ENCODE results near the gene ABLIM2. TPM values are rescaled to one million over a fixed set of nuclear protein-coding genes. Genes with fewer than 3 reads are reported as not detected.

The ABLIM2 gene
- total RNA-seq, 1 experiment from 2014 or later = 2.7 TPM

DNA sequence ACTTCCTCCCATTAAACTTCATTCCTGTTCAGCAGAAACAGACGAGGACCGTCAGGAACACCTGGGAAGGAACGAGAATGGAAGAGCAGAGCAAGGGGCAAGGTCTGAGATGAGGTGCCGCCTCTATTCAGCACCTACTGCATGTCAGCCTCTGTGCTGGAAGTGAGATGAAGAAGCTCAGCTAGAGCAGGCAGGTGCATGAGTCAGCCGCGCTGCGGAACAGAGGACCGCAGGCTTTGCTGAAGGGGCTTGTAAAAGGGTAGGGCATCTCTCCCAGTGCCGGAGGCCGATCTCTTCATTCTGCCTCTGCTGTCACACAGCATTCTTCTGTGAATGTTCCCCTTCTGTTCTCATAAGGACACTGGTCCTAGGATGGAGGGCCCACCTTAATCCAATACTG is 6.1 kb upstream of the ABLIM2 start:
- TF ChIP-seq, protein P1, sequence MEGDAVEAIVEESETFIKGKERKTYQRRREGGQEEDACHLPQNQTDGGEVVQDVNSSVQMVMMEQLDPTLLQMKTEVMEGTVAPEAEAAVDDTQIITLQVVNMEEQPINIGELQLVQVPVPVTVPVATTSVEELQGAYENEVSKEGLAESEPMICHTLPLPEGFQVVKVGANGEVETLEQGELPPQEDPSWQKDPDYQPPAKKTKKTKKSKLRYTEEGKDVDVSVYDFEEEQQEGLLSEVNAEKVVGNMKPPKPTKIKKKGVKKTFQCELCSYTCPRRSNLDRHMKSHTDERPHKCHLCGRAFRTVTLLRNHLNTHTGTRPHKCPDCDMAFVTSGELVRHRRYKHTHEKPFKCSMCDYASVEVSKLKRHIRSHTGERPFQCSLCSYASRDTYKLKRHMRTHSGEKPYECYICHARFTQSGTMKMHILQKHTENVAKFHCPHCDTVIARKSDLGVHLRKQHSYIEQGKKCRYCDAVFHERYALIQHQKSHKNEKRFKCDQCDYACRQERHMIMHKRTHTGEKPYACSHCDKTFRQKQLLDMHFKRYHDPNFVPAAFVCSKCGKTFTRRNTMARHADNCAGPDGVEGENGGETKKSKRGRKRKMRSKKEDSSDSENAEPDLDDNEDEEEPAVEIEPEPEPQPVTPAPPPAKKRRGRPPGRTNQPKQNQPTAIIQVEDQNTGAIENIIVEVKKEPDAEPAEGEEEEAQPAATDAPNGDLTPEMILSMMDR (conservative IDR thresholded peaks at IDR 0.05; ENCODE audit: low read depth, low read length) = no peak
- TF ChIP-seq EZH2 (IDR thresholded peaks at IDR 0.05; ENCODE audit: borderline replicate concordance, low read depth, low read length, poor library complexity, severe bottlenecking) = no peak
- DNase-seq (ENCODE audit: low spot score) = no peak
- no peak overlapping the region for H3K4me3 ChIP-seq (ENCODE audit: low read depth, low read length, poor library complexity, severe bottlenecking)
- intact Hi-C loops (cut with micrococcal nuclease; ENCODE audit: unreplicated experiment) = no loop called here
- ChIA-PET CTCF (no interaction called here), POLR2A (ENCODE audit: low non-redundant PET) (no interaction called here)
- no peaks in the 10 kb centered on the region for H3K9me3 ChIP-seq (ENCODE audit: low read depth, low read length, poor library complexity, severe bottlenecking)
- no peaks in the 10 kb centered on the region for H3K36me3 ChIP-seq (ENCODE audit: insufficient read depth, low read length, poor library complexity, severe bottlenecking)
- H3K4me1 ChIP-seq (ENCODE audit: insufficient read depth, low read length, poor library complexity, severe bottlenecking) = peaks cover 3% of the 10 kb centered on the region
- no peaks in the 10 kb centered on the region for H3K27me3 ChIP-seq (replicated peaks; ENCODE audit: insufficient read depth, low read depth, low read length, poor library complexity)
- no TSS peak for BruUV-seq (replicated peaks)
- no peak overlapping the region for H3K27ac ChIP-seq (ENCODE audit: low read depth, low read length, poor library complexity, severe bottlenecking)

DNA sequence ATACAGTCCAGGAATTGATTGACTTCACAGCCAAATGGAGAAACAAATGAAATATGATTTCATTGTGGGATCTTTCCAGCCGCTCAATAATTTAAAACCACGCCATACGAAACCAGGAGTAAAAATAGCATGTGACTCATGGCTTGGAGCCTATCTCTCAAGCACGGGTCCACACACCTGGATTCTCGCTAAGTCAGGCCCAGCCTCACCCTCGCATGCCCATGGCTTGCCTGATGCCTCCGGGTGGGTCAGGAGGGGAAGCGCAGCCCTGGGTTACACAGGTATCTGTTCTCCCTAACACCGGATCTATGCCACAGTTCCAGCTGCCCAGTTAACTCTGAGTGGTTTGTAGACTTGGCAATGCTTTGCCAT is 5.6 kb upstream of the ABLIM2 start:
- Histone ChIP-seq H3K36me3 (ENCODE audit: insufficient read depth, low read length, poor library complexity, severe bottlenecking) (no peaks in the 10 kb centered on the region), H3K9me3 (ENCODE audit: low read depth, low read length, poor library complexity, severe bottlenecking) (no peaks in the 10 kb centered on the region), H3K27ac (ENCODE audit: low read depth, low read length, poor library complexity, severe bottlenecking) (no peak overlapping the region), H3K4me3 (ENCODE audit: low read depth, low read length, poor library complexity, severe bottlenecking) (no peak overlapping the region), H3K4me1 (ENCODE audit: insufficient read depth, low read length, poor library complexity, severe bottlenecking) (peaks cover 8% of the 10 kb centered on the region), H3K27me3 (replicated peaks; ENCODE audit: insufficient read depth, low read depth, low read length, poor library complexity) (no peaks in the 10 kb centered on the region)
- POLR2A ChIA-PET (ENCODE audit: low non-redundant PET) = no interaction called here
- no peak for DNase-seq (ENCODE audit: low spot score)
- CTCF ChIA-PET = no interaction called here
- BruUV-seq (replicated peaks) = no TSS peak
- TF ChIP-seq, protein P1 (conservative IDR thresholded peaks at IDR 0.05; ENCODE audit: low read depth, low read length) = no peak
- TF ChIP-seq EZH2 (IDR thresholded peaks at IDR 0.05; ENCODE audit: borderline replicate concordance, low read depth, low read length, poor library complexity, severe bottlenecking) = no peak
- intact Hi-C loops (cut with micrococcal nuclease; ENCODE audit: unreplicated experiment) = no loop called here

DNA sequence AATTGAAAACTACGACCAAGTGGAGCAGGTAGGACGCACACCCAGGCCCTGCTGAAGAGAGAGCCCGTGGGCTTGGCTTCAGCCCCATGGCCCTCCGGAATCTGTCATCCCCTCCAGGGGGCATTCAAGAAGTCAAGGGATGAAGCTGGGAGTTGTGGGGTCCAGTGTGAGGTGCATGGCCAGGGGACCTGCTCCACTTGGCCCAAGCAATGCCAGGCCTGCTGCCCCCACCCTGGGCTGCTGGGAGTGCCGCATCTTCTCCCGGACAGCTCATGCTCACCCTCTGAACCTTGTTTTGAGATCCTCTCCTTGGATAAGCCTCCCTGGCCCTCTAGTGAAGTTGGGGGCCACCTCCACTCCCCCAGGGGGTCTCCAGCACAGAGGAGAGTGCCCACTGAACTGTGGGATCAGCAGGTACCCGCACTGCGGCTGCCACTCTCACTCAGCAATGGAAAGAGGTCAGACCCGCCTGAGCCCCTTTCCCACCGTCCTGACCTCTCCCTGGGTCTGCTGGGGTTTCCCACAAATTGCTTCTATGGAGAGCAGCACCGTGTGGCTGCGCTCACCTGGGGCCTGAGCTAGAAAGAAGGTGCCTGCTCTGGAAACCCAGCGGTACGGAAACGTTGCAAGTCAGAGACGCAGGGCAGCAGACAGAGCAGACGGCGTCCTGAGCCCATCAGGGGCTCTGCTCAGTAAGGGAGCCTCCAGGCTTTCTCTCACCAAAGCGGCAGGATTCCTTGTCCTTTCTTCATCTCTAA is 5.0 kb upstream of the ABLIM2 start:
- no TSS peak for BruUV-seq (replicated peaks)
- no peaks in the 10 kb centered on the region for H3K9me3 ChIP-seq (ENCODE audit: low read depth, low read length, poor library complexity, severe bottlenecking)
- no peaks in the 10 kb centered on the region for H3K36me3 ChIP-seq (ENCODE audit: insufficient read depth, low read length, poor library complexity, severe bottlenecking)
- CTCF ChIA-PET = no interaction called here
- no peak for DNase-seq (ENCODE audit: low spot score)
- peaks cover 9% of the 10 kb centered on the region for H3K4me1 ChIP-seq (ENCODE audit: insufficient read depth, low read length, poor library complexity, severe bottlenecking)
- no peak overlapping the region for H3K4me3 ChIP-seq (ENCODE audit: low read depth, low read length, poor library complexity, severe bottlenecking)
- H3K27me3 ChIP-seq (replicated peaks; ENCODE audit: insufficient read depth, low read depth, low read length, poor library complexity) = no peaks in the 10 kb centered on the region
- intact Hi-C loops (cut with micrococcal nuclease; ENCODE audit: unreplicated experiment) = no loop called here
- no peak for TF ChIP-seq EZH2 (IDR thresholded peaks at IDR 0.05; ENCODE audit: borderline replicate concordance, low read depth, low read length, poor library complexity, severe bottlenecking)
- TF ChIP-seq, protein P1 (conservative IDR thresholded peaks at IDR 0.05; ENCODE audit: low read depth, low read length) = no peak
- POLR2A ChIA-PET (ENCODE audit: low non-redundant PET) = no interaction called here
- H3K27ac ChIP-seq (ENCODE audit: low read depth, low read length, poor library complexity, severe bottlenecking) = no peak overlapping the region
